Fibroblast of villous mesenchyme (primary cell): ENCODE data around the gene HMGCS1. TPM values are rescaled to one million over a fixed set of nuclear protein-coding genes. Genes with fewer than 3 reads are reported as not detected.

Experiments
- DNase-seq: peaks from one replicate; pipeline ENCODE4 v3.0.0-alpha.2; 2010; ENCODE audit warnings: low read depth
- H3K4me3 ChIP-seq: 2 replicates; pipeline ENCODE4 v1.5.1; 2011; ENCODE audit warnings: low read depth, mild to moderate bottlenecking, low read length
- CTCF ChIP-seq: IDR thresholded peaks from 2 replicates; pipeline ENCODE4 v1.5.1; 2012; ENCODE audit warnings: low read depth, mild to moderate bottlenecking, low read length; ENCODE audit not compliant: insufficient read depth
- total RNA-seq: library from RNA; depleted of rRNA; stranded (reverse); fragments of >200 nt; gene quantifications from 2 replicates; pipeline ENCODE4 v1.2.3, GENCODE V29; 2012

The HMGCS1 gene
- total RNA-seq: 220 and 234 TPM in 2 replicates

- DNase-seq: peak; percentile 100
- no peak for TF ChIP-seq CTCF
- H3K4me3 ChIP-seq: peak within 1 kb of the TSS; percentile 98
These were observed at the start of gene HMGCS1 for GRCh38 chr5:43313035-43313853. Gene HMGCS1, minus strand, starts transcription at chr5:43313412. Its CDS starts 14,447 bp downstream, at chr5:43298965.

GRCh38 chr5:43358726-43359125, 45.5 kb upstream of the HMGCS1 start:
- H3K4me3 ChIP-seq: no peak overlapping the region
- no peak for TF ChIP-seq CTCF
- DNase-seq: no peak

- no peak overlapping the region for H3K4me3 ChIP-seq
- TF ChIP-seq CTCF: no peak
- no peak for DNase-seq
These were observed 45.1 kb upstream of the HMGCS1 start for GRCh38 chr5:43358301-43358700.

- DNase-seq: no peak
- no peak for TF ChIP-seq CTCF
- H3K4me3 ChIP-seq: no peak overlapping the region
These were observed 44.7 kb upstream of the HMGCS1 start for GRCh38 chr5:43357878-43358281.

- no peak for TF ChIP-seq CTCF
- no peak overlapping the region for H3K4me3 ChIP-seq
- no peak for DNase-seq
These were observed 43.9 kb upstream of the HMGCS1 start for GRCh38 chr5:43357067-43357466.

- no peak for DNase-seq
- no peak overlapping the region for H3K4me3 ChIP-seq
- no peak for TF ChIP-seq CTCF
These were observed 41.6 kb upstream of the HMGCS1 start for GRCh38 chr5:43354774-43355173.
